Measurements from ENCODE around the gene KRT33B. TPM values are rescaled to one million over a fixed set of nuclear protein-coding genes. Genes with fewer than 3 reads are reported as not detected.

KRT33B gene
- total and polyA plus RNA-seq, 11 donors, result not detected

DNA sequence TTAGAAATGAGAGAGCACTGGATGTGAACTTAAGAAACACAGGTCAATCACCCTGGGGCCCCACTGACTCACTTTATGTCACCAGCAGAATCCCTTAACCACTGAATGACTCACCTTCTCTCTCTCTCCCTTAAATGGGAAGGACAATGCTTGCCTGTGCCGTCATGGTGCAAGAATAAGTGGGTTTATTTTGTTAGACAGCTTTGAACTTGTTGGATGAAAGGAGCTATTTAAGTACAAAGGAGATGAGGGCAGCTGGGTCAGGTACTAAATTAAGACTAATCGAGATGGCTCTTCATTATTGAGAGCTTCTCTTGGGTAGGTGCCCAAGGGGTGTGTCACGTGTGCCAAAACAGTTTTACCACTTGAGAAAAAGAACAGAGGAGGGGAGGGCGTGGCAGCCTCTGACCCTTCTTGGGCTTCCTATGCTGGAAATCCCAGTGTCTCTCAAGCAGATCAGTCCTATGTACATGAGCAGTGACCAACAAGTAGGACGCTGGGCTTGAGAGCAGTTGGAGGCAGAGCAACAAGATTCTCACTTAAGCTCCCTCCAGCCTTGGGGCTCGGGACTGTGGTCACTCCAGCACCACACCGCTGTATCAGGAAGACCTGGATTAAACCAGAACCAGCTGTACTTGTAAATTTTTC lies 34.5 kb upstream of the KRT33B start:
- Histone ChIP-seq H3K27ac (no peak overlapping the region), H3K4me1 (peaks cover 0 to 9% (median 0%) of the 10 kb centered on the region in 12 donors), H3K4me3 (no peak overlapping the region), H3K36me3 (no peaks in the 10 kb centered on the region), H3K9me3 (no peaks in the 10 kb centered on the region), H3K27me3 (no peaks in the 10 kb centered on the region)
- intact Hi-C loops (cut with DNase I), result loop anchor here in 2 of 10 donors (10.0 kb wide), 2 partner anchors 91 to 261 kb away; no protein-coding TSS in a partner anchor
- DNase-seq (peak in 1 of 5 donors; percentile 22), ATAC-seq (peak in 3 of 4 donors; percentile 67 to 85 (median 80))
- TF ChIP-seq POLR2A (IDR thresholded peaks at IDR 0.05), result no peak
- TF ChIP-seq, protein P1, sequence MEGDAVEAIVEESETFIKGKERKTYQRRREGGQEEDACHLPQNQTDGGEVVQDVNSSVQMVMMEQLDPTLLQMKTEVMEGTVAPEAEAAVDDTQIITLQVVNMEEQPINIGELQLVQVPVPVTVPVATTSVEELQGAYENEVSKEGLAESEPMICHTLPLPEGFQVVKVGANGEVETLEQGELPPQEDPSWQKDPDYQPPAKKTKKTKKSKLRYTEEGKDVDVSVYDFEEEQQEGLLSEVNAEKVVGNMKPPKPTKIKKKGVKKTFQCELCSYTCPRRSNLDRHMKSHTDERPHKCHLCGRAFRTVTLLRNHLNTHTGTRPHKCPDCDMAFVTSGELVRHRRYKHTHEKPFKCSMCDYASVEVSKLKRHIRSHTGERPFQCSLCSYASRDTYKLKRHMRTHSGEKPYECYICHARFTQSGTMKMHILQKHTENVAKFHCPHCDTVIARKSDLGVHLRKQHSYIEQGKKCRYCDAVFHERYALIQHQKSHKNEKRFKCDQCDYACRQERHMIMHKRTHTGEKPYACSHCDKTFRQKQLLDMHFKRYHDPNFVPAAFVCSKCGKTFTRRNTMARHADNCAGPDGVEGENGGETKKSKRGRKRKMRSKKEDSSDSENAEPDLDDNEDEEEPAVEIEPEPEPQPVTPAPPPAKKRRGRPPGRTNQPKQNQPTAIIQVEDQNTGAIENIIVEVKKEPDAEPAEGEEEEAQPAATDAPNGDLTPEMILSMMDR (IDR thresholded peaks at IDR 0.05), result no peak
- 40 to 60% (median 53%) methylated on average over 7 of the region's 7 CpGs for WGBS, 4 donors

DNA sequence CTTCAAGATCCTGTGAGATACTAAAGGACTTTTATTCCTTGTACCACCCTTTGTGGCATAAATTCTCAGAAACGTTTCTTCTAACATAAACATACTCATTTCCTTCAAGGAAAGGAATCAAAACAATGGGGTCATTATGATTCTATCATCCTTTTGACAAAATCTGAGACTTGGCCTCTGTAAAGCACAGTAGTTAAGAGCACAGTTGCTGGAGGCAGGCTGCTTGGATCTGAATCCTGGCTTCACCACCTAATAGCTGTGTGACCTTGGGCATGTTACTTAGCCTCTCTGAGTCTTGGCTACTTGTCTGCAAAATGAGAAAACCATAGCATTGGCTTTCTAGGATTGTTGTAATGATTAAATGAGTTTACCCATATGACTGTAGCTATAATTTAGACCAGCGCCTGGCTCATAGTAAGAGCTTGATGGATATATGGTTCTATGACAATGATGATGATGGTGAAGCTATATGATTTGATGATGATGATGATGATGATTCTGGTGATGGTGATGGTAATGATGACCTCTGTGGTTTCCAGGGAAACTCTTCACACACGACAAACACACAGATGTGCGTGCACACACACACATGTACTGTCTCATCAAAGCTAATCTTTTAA lies 33.9 kb upstream of the KRT33B start:
- WGBS, 4 donors, result 78 to 86% (median 81%) methylated on average over 4 of the region's 4 CpGs
- TF ChIP-seq POLR2A (IDR thresholded peaks at IDR 0.05), result no peak
- TF ChIP-seq, protein P1 (IDR thresholded peaks at IDR 0.05), result no peak
- no peaks in the 10 kb centered on the region for H3K27me3 ChIP-seq
- peaks cover 0 to 9% (median 0%) of the 10 kb centered on the region in 12 donors for H3K4me1 ChIP-seq
- no peaks in the 10 kb centered on the region for H3K36me3 ChIP-seq
- intact Hi-C loops (cut with DNase I), result loop anchor here in 2 of 10 donors (10.0 kb wide), 2 partner anchors 91 to 261 kb away; no protein-coding TSS in a partner anchor
- DNase-seq (no peak), ATAC-seq (no peak)
- H3K9me3 ChIP-seq, result no peaks in the 10 kb centered on the region
- no peak overlapping the region for H3K4me3 ChIP-seq
- H3K27ac ChIP-seq, result no peak overlapping the region

DNA sequence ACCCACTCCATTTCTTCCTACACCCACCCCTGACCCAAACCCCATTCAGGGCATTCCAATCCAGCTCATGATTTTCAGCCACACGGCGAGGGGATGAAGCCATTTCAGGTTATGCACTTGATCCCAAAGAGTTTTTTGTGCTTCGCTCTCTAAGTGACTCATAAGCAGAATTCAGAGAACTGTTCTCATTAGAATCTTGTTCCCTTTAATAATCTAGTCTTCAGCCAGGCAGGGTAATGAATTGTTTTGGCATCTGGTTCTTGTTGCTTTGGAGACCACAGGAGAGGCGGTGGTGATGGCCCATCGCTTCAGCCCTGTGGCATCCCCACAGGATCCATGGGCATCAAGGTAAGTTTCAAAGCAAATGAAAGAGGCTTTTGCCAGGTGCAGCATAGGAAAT lies 32.5 kb upstream of the KRT33B start:
- Histone ChIP-seq H3K27me3 (no peaks in the 10 kb centered on the region), H3K4me1 (peaks cover 0 to 9% (median 0%) of the 10 kb centered on the region in 12 donors), H3K9me3 (no peaks in the 10 kb centered on the region), H3K4me3 (no peak overlapping the region), H3K36me3 (no peaks in the 10 kb centered on the region), H3K27ac (no peak overlapping the region)
- WGBS, 4 donors, result 90 to 91% (median 90%) methylated on average over 5 of the region's 5 CpGs
- TF ChIP-seq POLR2A (IDR thresholded peaks at IDR 0.05), result no peak
- TF ChIP-seq, protein P1 (IDR thresholded peaks at IDR 0.05), result no peak
- DNase-seq (no peak), ATAC-seq (no peak)
- intact Hi-C loops (cut with DNase I), result loop anchor here in 2 of 10 donors (10.0 kb wide), 2 partner anchors 93 to 263 kb away; no protein-coding TSS in a partner anchor

DNA sequence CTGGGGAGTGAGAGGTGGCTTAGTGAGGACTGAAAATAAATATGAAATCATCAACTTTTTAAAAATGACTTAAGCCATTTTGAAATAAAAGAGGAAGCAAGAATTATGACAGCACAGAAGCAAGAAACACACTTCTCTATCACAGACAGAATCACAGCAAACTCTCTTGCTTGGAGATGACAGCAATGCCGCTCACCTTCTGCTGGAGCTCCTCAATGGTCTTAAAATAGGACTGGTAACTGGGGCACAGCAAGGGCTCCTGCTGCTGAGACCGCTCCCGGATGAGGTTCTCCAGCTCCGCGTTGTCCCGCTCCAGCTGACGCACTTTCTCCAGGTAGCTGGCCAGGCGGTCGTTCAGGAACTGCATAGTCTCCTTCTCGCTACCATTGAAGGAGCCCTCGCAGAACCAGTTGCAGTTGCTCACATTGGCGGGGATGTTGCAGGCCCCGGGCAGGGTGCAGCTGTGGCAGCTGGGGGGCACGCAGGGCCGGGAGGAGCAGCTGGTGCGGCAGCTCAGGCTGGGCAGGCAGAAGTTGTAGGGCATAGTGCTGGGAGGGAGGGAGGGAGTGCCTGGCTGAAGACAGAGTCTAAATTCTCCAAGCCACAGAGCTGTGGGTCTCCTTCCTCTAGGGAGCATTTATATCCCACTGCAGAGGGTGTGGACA lies 27.5 kb upstream of the KRT33B start, which contains the start of gene KRT31:
KRT31 (minus strand) TSS at position 613 of the 665 bp plus-strand sequence; CDS start at position 544, 69 bp downstream.
- Histone ChIP-seq H3K27me3 (peaks cover 0 to 4% (median 0%) of the 10 kb centered on the region in 9 donors), H3K27ac (no peak within 1 kb of the TSS)
- DNase-seq, result peak in 1 of 5 donors; percentile 19

More for the DNA sequence above, 27.5 kb upstream of the KRT33B start, which contains the start of gene KRT31:
- peaks cover 0 to 18% (median 4%) of the 10 kb centered on the region in 12 donors for H3K4me1 ChIP-seq
- H3K4me3 ChIP-seq, result no peak within 1 kb of the TSS
- 81 to 92% (median 90%) methylated on average over 9 to 16 of the region's 16 CpGs for WGBS, 4 donors
- intact Hi-C loops (cut with DNase I), result no loop called here
- no peaks in the 10 kb centered on the region for H3K36me3 ChIP-seq
- no peaks in the 10 kb centered on the region for H3K9me3 ChIP-seq
- no peak for ATAC-seq
- TF ChIP-seq, protein P1 (IDR thresholded peaks at IDR 0.05), result no peak
- no peak for TF ChIP-seq POLR2A (IDR thresholded peaks at IDR 0.05)

All from heart left ventricle (tissue), 16 donors.